ENCODE measurements around the gene CREBBP.

- TF ChIP-seq SIN3A (IDR thresholded peaks at IDR 0.05; ENCODE audit: borderline replicate concordance, low read depth, low read length) (no peak), NFIC (IDR thresholded peaks at IDR 0.05; ENCODE audit: borderline replicate concordance) (no peak), GABPA (IDR thresholded peaks at IDR 0.05; ENCODE audit: low read depth) (no peak), TCF12 (IDR thresholded peaks at IDR 0.05) (no peak)
These were observed 193.5 kb downstream of the CREBBP start for GRCh38 chr16:3687021-3687420.
